HG02623 (cell line): ENCODE data around the gene TPRX1.
"Not testable (repeated sequence)": the region's sequence is repeated elsewhere in the genome, so short reads cannot be mapped to it uniquely, and the experiment has no call there.

Experiments used
- ATAC-seq: cut with Tn5 transposase; IDR thresholded peaks from one replicate; pipeline ENCODE4 v1.9.1; 2021; ENCODE audit warnings: moderate library complexity; ENCODE audit not compliant: unreplicated experiment

TPRX1 gene, protein sequence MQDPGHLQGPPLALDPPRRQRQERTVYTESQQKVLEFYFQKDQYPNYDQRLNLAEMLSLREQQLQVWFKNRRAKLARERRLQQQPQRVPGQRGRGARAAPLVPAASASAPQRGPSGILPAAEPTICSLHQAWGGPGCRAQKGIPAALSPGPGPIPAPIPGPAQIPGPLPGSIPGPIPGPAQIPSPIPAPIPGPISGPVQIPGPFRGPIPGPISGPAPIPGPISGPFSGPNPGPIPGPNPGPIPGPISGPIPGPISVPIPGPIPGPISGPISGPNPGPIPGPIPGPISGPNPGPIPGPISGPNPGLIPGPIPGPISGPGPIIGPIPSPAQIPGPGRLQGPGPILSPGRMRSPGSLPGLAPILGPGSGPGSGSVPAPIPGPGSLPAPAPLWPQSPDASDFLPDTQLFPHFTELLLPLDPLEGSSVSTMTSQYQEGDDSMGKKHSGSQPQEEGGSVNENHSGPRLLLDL

DNA sequence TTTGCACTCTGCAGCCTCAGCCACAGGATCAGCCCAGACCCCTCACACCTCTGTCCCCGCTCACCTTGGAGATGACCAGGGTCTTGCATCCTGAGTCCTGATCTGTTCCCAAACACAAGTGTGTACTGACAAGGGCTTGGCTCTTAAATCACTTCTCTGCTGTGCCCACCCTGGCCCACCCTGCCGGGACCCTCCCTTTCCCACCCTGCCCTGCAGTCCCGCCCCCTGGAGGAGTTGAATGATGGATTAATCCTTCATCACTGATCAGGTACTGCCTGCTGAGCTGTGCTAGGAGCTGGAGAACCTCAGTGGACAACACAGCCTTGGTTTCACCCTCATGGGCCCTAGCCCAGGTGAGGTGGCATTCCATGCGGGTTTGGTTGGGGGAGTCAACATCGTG lies at the start of gene TPRX1:
Gene TPRX1 (minus strand): TSS at position 101 of the 400 bp plus-strand sequence. CDS start 12 bp downstream, at position 89.
- not testable (repeated sequence) for ATAC-seq

DNA sequence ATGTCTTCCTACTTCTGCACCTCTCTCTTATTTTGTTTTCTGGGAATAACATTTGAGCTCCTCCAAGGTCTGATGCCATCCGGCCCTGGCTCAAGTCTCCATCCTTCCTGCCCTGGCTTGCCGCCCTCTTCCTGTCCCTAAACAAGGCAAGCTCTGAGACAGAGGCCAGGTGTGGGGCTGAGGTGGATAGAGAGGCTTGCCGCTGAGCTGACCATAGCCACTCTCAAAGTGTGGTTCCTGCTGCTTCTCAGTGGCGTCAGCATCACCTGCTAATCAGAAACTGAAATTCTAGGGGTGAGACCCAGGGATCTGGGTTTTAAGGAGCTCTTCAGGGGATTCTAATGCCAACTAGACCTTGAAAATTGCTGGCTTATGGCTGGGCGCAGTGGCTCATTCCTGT lies 48.7 kb upstream of the TPRX1 start:
- ATAC-seq, result no peak

- ATAC-seq, result no peak
These were observed 44.6 kb upstream of the TPRX1 start for GRCh38 chr19:47848823-47849473.

DNA sequence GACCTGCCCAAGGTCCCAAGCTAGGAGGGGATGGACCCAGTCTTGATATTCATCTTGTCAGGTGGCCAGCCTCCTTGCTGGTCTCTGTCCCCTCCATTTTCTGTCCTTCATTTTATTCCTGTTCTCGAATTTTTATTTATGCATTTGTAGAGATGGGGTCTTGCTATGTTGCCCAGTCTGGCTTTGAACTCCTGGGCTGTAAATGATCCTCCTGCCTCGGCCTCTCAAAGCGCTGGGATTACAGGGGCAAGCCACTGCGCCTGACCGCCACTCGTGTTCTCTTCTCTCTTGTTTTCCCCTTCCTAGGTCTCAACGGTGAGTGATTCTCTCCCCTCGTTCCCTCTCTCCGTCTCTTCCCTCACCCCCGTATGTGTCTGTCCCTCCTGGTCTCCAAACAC lies 44.1 kb upstream of the TPRX1 start:
- ATAC-seq, result no peak

GRCh38 chr19:47842941-47843340 lies 38.6 kb upstream of the TPRX1 start:
- no peak for ATAC-seq

GRCh38 chr19:47839913-47840312 lies 35.6 kb upstream of the TPRX1 start:
- no peak for ATAC-seq

GRCh38 chr19:47839411-47839810 lies 35.1 kb upstream of the TPRX1 start:
- ATAC-seq, result no peak

DNA sequence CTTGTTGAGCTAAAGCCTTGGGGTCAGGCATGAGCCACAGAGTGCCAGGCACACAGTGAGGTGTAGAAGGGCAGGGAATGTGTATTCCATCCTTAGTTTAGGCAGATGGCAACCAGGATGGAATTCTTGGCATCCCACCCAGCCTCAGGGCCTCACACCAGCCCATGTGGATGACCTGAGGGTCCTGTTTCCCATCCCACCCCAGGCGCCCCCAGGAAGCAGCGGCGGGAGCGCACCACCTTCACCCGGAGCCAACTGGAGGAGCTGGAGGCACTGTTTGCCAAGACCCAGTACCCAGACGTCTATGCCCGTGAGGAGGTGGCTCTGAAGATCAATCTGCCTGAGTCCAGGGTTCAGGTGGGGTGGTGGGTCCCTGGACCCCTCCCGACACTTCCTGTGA lies 31.7 kb upstream of the TPRX1 start:
- ATAC-seq, result no peak

DNA sequence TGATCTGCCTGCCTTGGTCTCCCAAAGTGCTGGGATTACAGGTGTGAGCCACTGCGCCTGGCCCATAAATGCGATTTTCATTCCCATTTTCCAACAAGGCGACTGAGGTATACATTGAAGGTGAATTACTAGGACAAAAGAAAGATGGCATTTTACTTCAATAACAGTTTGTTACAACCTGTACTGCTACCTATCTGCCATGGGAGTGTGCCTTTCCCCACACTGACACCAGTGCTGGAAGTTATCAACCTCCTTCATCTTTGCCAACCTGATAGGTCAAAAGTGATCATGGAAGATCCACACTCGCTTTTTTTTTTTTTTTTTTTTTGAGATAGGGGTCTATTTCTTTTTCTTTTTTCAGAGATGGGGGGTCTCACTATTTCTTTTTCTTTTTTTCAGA lies 28.4 kb upstream of the TPRX1 start:
- no peak for ATAC-seq

DNA sequence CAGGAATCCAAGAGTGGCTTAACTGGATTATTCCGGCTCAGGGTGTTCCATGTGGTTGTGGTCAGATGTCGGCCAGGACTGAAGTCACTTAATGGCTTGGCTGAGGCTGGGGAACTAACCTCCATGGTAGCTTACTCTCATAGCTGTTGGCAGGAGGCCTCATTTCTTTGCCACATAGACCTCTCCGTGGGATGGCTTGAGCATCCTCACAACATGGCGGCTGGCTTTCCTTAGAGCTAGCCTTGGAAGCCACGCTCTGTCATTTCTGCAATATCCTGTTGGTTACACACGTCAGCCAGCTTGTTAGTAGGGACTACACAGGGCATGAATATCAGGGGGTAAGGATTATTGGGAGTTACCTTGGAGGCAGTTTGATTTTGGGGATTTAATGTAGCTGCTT lies 22.4 kb upstream of the TPRX1 start:
- no peak for ATAC-seq

- no peak for ATAC-seq
These were observed 20.0 kb upstream of the TPRX1 start for GRCh38 chr19:47824396-47824795.

DNA sequence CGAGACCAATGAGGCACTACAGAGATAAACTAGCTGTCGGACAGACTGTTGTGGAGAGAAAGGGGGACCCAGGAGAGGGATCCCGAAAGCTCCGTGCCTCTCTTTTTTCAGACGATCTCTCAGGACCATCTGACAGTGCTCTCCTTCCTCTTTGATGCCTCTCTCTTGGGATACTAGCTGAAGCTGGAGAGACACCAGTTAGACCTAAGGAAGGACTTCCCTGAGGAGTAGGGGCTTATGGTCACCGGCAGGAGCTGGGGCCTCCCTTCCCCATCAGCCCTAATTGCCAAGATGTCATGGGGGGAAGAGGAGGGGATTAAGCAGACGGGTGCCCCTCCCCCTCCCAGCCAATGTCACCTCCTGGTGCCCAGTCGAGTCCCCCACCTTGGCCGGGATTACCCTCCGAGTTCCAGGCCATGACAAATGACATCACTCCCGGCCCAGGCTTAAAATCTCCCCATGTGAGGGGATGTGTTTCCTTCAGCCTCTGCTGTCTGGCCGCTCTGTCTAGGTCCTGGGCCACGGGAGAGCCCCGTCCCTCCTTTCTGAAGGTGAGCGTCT lies 17.2 kb upstream of the TPRX1 start, which contains the start of gene CRX:
Gene CRX (plus strand): TSS at position 478 of the 561 bp plus-strand sequence. CDS start 12,507 bp downstream, outside the sequence.
- ATAC-seq, result no peak

- no peak for ATAC-seq
These were observed 16.1 kb upstream of the TPRX1 start for GRCh38 chr19:47820410-47820809.

DNA sequence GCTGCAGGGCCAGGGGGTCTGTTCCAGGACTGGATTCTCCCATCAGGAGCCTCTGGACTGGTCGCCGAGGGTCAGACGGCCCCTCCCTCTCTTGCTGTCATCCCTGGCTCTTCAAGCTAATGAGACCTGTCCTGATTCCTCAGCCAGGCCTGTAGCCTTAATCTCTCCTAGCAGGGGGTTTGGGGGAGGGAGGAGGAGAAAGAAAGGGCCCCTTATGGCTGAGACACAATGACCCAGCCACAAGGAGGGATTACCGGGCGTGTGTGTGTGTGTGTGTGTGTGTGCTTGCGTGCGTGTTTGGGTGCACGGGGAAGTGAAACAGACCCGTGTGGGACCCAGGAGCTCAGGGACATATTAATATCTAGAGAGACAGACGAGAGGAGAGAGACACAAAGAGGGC lies 15.5 kb upstream of the TPRX1 start:
- no peak for ATAC-seq

DNA sequence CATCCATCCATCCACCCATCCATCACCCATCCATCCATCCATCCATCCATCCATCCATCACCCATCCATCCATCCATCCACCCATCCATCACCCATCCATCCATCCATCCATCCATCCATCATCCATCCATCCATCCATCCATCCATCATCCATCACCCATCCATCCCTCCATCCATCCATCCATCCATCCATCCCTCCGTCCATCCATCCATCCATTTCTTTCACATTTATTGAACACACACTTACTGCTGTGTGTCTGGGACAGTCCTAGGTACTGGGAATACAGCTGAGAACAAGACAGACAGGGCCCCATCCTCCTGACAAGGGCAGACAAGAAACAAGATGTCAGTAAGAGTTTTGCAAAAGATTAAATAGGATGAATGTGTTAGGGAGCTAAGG lies 13.9 kb upstream of the TPRX1 start:
- not testable (repeated sequence) for ATAC-seq

DNA sequence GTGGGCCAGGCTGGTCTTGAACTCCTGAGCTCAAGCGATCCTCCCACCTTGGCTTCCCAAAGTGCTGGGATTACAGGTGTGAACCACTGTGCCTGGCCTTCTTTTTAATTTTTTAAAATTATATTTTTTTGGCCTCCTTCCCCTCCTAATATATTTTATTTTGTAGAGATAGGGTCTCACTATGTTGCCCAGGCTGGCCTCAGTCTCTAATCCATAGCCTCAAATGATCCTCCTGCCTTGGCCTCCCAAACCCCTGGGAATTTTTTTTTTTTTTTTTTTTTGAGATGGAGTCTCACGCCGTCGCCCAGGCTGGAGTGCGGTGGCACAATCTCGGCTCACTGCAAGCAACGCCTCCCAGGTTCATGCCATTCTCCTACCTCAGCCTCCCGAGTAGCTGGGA lies 11.9 kb upstream of the TPRX1 start:
- ATAC-seq, result not testable (repeated sequence)

GRCh38 chr19:47813995-47814328 lies 9.6 kb upstream of the TPRX1 start:
- ATAC-seq, result no peak

DNA sequence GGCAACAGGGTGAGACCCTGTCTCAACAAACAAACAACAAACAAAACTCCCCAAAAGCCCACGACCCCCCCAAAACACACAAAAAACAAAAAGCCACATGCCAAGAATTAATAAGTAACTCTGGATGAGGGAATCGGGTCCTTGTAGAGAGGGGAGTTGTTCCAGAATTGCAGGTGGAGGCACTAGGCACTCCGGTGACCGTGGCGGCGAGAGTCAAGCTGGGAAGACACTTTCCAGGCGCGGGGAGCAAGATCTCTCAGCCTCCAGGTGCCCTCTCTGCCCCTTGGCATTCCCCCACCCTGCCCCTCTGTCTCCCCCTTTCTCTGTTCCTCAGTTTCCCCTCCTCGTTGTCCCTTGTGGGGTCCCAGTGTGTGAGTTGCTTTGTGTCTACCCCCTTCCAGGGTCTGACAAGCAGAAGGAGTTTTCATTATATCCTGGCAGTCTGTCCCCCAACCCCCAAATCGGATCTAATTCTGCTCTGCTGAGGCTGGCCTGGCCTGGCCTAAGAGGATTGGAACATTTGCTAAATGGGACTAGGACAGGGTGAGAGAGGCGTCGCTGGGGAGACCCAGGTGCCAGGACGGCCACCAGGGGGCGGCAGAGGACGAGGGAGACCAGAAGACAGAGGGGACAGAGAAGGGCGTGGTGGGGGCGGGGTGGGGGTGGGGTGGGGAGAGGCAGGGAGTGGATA lies 9.1 kb upstream of the TPRX1 start:
- no peak for ATAC-seq

DNA sequence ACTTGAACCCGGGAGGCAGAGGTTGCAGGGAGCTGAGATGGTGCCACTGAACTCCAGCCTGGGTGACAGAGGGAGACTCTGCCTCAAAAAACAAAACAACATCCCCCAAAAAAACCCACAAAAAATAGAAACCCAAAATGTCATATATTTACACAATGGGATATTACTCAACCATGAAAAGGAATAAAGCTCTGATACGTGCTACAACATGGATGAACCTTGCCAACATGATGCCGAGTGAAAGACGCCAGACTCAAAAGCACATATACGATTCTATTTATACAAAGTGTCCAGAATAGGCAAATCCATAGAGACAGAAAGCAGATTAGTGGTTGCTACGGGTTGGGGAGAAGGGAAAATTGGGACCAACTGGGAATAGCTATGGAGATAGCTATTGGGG lies 2.1 kb upstream of the TPRX1 start:
- ATAC-seq, result no peak

DNA sequence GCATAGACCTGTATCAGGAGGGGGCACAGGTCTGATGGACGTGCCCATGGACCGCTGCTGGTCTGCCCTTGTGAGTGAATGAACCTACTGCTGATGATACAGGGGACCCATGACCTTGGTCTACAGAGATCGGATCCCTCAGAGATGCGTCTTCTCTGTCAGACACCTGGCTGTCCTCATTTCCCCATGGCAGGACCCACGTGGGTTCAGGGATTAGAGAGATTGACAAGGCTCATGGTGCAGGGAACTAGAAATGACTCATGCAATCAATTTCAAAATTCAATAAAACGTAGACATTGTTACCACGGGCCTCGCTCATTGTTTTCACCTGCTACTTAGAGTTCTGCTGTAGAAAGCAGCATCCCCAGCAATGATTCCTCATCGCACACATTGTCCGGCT lies 962 bp upstream of the TPRX1 start:
- ATAC-seq, result no peak

- ATAC-seq, result not testable (repeated sequence)
These were observed 680 bp downstream of the TPRX1 start for GRCh38 chr19:47803671-47804070.
